NB4 (cell line): ENCODE measurements around the gene CNN2.

Experiments used
- MAX ChIP-seq: IDR thresholded peaks from 2 replicates; pipeline ENCODE4 v1.6.1; 2011; ENCODE audit warnings: low read depth, low read length
- MYC ChIP-seq: IDR thresholded peaks from 2 replicates; pipeline ENCODE4 v1.6.1; 2011; ENCODE audit warnings: low read depth, low read length
- POLR2A ChIP-seq: IDR thresholded peaks from 2 replicates; pipeline ENCODE4 v1.6.1; 2011; ENCODE audit warnings: mild to moderate bottlenecking; ENCODE audit not compliant: insufficient read length; ENCODE audit errors: extremely low read depth
- TF ChIP-seq, protein P1 (sequence below): IDR thresholded peaks from one replicate; pipeline ENCODE4 v1.5.1; 2012; ENCODE audit warnings: low read depth, low read length

DNA sequence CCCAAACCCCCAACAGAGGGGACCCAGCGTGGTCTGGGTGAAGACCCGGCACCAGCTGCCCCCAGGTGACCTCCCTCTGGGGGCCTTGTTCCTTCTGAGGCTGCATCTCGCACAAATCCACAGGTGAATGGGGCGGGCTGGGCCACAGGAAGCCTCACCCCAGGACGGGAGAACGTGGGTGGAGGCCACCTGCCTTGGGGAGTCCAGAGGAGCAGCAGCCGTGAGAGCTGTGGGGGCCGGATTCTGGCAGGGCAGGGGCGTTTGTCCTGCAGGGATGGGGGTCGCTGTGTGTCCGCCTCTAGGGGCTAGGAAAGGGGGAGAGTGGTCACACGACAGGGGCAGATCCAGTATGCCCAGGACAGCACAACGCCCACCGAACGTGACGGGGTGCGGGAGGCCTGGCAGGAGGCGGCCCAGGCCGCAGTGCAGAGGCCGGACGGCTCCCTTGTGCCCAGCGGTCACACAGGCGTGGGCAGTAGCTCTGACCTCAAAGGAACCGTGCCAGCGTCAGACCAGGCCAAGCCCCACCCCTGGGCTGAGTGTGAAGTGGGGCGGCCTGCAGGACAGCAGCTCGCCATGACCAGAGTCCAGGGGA is 62.1 kb downstream of the CNN2 start:
- TF ChIP-seq, protein P1, sequence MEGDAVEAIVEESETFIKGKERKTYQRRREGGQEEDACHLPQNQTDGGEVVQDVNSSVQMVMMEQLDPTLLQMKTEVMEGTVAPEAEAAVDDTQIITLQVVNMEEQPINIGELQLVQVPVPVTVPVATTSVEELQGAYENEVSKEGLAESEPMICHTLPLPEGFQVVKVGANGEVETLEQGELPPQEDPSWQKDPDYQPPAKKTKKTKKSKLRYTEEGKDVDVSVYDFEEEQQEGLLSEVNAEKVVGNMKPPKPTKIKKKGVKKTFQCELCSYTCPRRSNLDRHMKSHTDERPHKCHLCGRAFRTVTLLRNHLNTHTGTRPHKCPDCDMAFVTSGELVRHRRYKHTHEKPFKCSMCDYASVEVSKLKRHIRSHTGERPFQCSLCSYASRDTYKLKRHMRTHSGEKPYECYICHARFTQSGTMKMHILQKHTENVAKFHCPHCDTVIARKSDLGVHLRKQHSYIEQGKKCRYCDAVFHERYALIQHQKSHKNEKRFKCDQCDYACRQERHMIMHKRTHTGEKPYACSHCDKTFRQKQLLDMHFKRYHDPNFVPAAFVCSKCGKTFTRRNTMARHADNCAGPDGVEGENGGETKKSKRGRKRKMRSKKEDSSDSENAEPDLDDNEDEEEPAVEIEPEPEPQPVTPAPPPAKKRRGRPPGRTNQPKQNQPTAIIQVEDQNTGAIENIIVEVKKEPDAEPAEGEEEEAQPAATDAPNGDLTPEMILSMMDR: no peak
- TF ChIP-seq MAX: no peak
- TF ChIP-seq POLR2A: no peak
- TF ChIP-seq MYC: no peak
